Fibroblast of pulmonary artery (primary cell): ENCODE data around the gene HTR1E.

Source experiments
- DNase-seq: peaks from one replicate; pipeline ENCODE4 v3.0.0-alpha.2; 2010; ENCODE audit warnings: low read depth
- H3K4me3 ChIP-seq: replicated peaks from 2 replicates; pipeline ENCODE4 v1.5.1; 2011; ENCODE audit warnings: low read depth, mild to moderate bottlenecking, control low read depth, low read length, moderate library complexity
- TF ChIP-seq, protein P1 (sequence below): IDR thresholded peaks from 2 replicates; pipeline ENCODE4 v1.5.1; 2011; ENCODE audit warnings: mild to moderate bottlenecking, control low read depth, low read length, inconsistent platforms; ENCODE audit errors: missing control alignments

Gene HTR1E

DNA sequence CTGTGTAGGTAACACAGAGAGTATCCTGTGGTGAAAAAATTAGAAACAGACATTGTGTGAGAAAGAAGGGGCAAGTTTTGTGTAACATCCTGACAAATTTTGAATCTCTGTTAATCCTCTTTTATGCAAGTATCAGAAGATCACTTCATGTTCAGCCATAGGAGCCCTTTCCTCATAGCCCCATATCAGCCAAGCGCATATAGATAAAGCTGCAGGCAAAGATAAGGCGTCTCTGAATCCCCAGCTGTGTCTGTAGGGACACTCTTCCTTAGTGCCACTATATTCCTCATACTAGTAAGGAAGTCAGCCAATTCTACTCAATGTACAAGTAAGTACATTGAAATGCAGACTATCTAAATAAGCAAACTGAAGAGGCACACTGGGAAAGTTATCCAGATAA is 22.3 kb downstream of the HTR1E start:
- no peak overlapping the region for H3K4me3 ChIP-seq

DNA sequence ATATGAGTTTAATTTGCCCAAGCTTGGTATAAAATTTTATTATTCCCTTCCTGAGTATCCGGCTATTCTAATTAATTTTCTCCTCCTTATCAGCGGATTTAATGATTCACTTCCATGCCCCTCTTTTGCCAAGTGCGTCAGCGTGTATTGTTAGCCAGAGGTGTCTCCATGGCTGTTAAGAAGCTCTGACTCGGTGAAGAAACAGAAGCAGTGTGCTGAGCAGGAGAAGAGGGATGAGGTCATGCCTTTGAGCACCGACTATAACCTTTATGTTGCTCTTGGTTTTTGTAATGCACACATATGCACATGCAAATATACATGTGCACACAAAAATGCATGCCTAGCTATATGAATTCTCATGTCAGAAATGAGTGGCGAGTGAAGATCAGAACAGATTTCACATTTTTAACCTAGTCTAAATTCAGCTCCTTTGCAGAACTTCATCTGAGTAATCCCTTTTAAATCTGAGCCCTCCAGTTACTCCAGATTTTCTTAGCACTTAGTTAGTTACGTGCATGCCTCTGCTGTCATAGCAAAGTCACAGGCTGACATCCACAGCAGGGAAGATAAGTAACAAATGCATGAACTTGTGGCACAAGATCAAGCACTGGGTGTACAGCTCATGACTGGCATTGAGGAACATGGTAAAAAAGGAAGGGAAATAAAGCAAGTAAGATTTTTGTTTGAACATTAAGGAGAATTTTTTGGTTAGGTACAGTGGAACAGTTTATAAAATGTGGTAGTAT is 24.3 kb downstream of the HTR1E start:
- TF ChIP-seq, protein P1, sequence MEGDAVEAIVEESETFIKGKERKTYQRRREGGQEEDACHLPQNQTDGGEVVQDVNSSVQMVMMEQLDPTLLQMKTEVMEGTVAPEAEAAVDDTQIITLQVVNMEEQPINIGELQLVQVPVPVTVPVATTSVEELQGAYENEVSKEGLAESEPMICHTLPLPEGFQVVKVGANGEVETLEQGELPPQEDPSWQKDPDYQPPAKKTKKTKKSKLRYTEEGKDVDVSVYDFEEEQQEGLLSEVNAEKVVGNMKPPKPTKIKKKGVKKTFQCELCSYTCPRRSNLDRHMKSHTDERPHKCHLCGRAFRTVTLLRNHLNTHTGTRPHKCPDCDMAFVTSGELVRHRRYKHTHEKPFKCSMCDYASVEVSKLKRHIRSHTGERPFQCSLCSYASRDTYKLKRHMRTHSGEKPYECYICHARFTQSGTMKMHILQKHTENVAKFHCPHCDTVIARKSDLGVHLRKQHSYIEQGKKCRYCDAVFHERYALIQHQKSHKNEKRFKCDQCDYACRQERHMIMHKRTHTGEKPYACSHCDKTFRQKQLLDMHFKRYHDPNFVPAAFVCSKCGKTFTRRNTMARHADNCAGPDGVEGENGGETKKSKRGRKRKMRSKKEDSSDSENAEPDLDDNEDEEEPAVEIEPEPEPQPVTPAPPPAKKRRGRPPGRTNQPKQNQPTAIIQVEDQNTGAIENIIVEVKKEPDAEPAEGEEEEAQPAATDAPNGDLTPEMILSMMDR: no peak

More for the DNA sequence above, 22.3 kb downstream of the HTR1E start:
- no peak for DNase-seq
- TF ChIP-seq, protein P1: no peak

DNA sequence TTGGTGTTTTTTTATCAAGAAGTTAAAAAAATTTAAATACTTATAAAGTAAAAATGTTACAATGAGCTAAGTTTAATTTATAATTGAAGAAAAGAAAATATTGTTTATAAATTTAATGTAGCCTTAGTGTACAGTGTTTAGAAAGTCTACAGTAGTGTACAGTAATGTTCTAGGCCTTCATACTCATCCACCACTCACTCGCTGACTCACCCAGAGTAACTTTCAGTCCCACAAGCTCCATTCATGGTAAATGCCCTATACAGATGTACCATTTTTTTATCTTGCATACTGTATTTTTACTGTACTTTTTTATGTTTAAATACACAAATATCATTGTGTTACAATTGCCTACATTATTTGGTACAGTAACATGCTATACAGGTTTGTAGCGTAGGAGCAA is 26.0 kb downstream of the HTR1E start:
- no peak overlapping the region for H3K4me3 ChIP-seq
- no peak for DNase-seq
- TF ChIP-seq, protein P1: no peak

More for the DNA sequence above, 24.3 kb downstream of the HTR1E start:
- H3K4me3 ChIP-seq: no peak overlapping the region
- no peak for DNase-seq

DNA sequence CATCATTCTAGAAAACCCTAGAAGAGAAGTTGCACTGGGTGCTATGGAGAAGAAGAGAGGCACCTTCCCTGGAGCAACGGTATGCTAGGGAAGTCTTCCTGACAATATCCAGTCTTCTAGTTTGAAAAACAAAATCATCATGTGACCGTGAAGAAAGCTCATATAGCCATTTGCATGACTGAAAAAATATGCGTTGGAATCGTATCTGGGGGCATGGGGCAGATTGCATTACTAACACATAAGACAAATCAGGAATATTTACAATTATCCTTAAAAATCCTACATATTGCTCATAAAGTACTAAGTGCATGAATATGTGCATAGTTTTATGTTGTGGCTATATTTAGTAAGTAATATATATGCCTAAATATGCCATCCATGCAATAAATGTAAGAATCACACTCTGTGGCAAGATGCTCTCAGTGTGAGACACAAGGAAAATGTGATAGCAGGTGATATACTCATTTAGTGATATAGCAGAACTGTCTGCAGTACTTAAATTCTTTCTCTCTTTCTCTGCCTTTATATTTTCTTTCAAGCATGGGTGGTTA is 26.8 kb downstream of the HTR1E start:
- DNase-seq: no peak
- no peak overlapping the region for H3K4me3 ChIP-seq
- TF ChIP-seq, protein P1: no peak

DNA sequence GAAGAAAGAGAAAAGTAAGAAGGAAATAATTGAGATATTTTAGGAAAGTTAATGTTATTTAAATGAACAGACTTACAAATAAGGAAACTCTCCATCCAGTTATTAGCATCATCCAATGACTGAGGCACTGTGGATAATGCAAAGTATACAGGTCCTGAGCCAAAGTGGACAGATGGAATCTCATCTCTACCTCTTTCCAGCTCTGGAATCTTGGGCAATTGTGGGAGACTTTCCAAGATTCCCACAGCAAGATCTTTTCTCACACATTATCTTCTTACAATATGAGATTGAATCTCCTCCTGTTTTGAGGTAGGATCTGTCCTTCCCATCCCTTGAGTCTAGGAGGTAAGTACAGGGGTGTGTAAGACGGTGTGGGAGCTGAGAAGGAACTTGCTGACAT is 28.9 kb downstream of the HTR1E start:
- no peak overlapping the region for H3K4me3 ChIP-seq
- TF ChIP-seq, protein P1: no peak
- no peak for DNase-seq

DNA sequence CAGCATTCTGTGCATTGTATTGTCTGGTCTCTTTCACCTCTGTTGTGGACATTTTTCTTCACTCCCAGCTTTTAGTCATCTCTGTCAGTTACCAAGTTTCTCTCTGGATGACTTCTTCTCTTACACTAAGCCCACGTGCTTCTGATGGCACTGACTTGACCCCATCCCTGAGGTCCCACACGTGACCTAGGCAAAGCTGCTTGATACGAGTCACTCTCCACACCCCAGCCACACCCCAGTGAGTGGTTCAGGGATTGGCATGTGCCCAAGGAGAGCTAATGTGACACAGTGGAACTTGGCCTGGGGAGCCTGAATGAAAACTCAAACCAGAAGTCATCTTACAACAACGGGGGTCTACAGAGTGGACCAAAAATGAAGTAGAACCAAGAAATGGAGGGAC is 32.2 kb downstream of the HTR1E start:
- TF ChIP-seq, protein P1: no peak
- H3K4me3 ChIP-seq: no peak overlapping the region
- no peak for DNase-seq

DNA sequence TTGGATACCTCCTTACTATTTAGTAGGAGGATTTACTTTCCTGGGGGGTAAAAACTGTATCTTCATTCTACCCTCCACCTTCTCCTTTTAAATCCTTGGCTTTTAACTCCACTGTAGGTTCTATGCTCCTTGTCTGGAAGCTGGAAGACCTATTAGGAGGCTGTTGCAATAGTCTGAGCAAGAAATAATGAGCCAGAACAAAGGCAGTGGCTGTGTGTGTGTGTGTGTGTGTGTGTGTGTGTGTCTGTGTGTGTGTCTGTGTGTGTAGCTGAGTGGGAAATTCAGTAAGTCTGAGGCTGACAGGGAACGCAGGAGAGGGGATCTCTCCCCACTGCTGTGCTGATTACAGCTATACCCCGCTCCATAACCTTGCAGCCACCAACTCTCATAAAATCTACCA is 35.8 kb downstream of the HTR1E start:
- no peak overlapping the region for H3K4me3 ChIP-seq
- TF ChIP-seq, protein P1: no peak
- DNase-seq: no peak
